Fibroblast of the aortic adventitia (primary cell): Measurements from ENCODE around the gene FREM3. TPM values are rescaled to one million over a fixed set of nuclear protein-coding genes. Genes with fewer than 3 reads are reported as not detected.
"Not testable (repeated sequence)": the region's sequence is repeated elsewhere in the genome, so short reads cannot be mapped to it uniquely, and the experiment has no call there.

Experiments
- DNase-seq: peaks from one replicate; pipeline ENCODE4 v3.0.0-alpha.2; 2010; ENCODE audit warnings: low read depth
- H3K4me3 ChIP-seq: 2 replicates; pipeline ENCODE4 v1.5.1; 2011; ENCODE audit warnings: low read depth, mild to moderate bottlenecking, control low read depth, low read length, moderate library complexity
- CTCF ChIP-seq: IDR thresholded peaks from 2 replicates; pipeline ENCODE4 v1.5.1; 2011; ENCODE audit warnings: mild to moderate bottlenecking, low read length, control low read depth, inconsistent platforms; ENCODE audit not compliant: insufficient read depth
- total RNA-seq: library from RNA; depleted of rRNA; stranded (reverse); fragments of >200 nt; gene quantifications from 2 replicates; pipeline ENCODE4 v1.2.3, GENCODE V29; 2012; ENCODE audit warnings: low replicate concordance

Gene FREM3
- total RNA-seq, result not detected in 2 replicates

- DNase-seq, result no peak
- TF ChIP-seq CTCF, result no peak
- H3K4me3 ChIP-seq, result no peak within 1 kb of the TSS
Measured at GRCh38 chr4:143700416-143701352, at the start of gene FREM3. FREM3 (minus strand) TSS chr4:143700675; CDS start chr4:143700675, 0 bp downstream.

- TF ChIP-seq CTCF, result no peak
- H3K4me3 ChIP-seq, result no peak overlapping the region
- no peak for DNase-seq
Measured at GRCh38 chr4:143745874-143746273, 45.4 kb upstream of the FREM3 start.

DNA sequence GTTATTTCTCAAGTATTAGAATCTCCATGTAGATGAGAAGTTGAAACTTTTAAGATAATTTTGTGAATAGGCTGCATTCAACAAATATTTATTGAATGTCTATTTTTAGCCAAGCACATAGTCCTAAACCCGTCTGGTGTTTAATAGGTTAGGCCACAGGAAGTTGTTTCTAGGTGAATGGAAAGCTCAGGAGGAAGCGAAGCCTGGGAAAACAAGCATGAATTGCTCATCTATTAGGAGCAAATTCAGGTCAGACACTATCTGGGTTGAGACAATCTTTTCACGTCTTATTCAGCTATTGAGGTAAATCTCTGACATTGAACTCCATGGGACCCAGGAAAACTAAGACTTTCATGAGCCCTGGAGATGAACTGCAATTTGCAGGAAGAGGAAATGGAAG, 43.1 kb upstream of the FREM3 start:
- no peak overlapping the region for H3K4me3 ChIP-seq
- TF ChIP-seq CTCF, result no peak
- no peak for DNase-seq

DNA sequence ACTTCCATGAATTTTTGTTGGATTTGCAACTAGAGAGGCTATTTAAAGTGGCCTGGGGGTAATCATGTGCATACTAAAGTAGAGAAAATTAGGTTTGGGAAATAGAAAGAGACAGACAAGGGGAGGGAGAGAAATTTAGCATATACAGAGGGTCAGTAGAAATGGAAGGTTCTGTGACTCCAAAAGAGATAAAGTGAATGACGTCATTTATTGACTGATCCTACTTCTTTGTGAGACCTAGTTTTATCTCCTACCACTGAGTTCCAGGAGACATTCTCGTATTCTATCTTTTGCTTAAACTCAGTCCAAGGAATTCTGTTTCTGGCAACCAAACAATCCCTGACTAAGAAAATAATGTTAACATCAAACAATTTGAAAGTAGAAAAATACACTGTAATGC, 42.4 kb upstream of the FREM3 start:
- no peak overlapping the region for H3K4me3 ChIP-seq
- TF ChIP-seq CTCF, result no peak
- no peak for DNase-seq

GRCh38 chr4:143736861-143737260, 36.4 kb upstream of the FREM3 start:
- no peak overlapping the region for H3K4me3 ChIP-seq
- DNase-seq, result no peak
- no peak for TF ChIP-seq CTCF

DNA sequence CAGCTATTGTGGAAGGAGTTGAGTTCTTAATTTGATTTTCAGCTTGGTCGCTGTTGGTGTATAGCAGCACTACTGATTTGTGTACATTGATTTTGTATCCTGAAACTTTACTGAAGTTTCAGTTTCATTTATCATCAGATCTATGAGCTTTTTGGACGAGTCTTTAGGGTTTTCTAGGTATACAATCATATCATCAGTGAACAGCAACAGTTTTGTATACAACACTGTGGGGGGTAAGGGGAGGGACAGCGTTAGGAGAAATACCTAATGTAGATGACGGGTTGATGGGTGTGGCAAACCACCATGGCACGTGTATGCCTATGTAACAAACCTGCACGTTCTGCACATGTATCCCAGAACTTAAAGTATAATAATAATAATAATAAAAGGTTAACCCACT, 35.6 kb upstream of the FREM3 start:
- H3K4me3 ChIP-seq, DNase-seq: not testable (repeated sequence)

GRCh38 chr4:143728166-143728565, 27.7 kb upstream of the FREM3 start:
- no peak for TF ChIP-seq CTCF
- DNase-seq, result peak; percentile 46
- no peak overlapping the region for H3K4me3 ChIP-seq
